H1 (cell line): Measurements from ENCODE around the gene CNR1. TPM values are rescaled to one million over a fixed set of nuclear protein-coding genes. Genes with fewer than 3 reads are reported as not detected.

Experiments used
- CREB1 ChIP-seq: IDR thresholded peaks from 2 replicates; pipeline ENCODE4 v1.6.1; 2012; ENCODE audit warnings: inconsistent platforms
- FOSL1 ChIP-seq: IDR thresholded peaks from 2 replicates; pipeline ENCODE4 v1.6.1; 2011; ENCODE audit warnings: mild to moderate bottlenecking, low read depth, low read length, moderate library complexity; ENCODE audit not compliant: insufficient read depth
- KDM4A ChIP-seq: IDR thresholded peaks from one replicate; pipeline ENCODE4 v1.7.1; 2012; ENCODE audit warnings: low read depth, mild to moderate bottlenecking, moderate library complexity, low read length, inconsistent platforms; ENCODE audit not compliant: severe bottlenecking
- MAFK ChIP-seq: IDR thresholded peaks from 2 replicates; pipeline ENCODE4 v1.6.1; 2012; ENCODE audit warnings: low read depth, mild to moderate bottlenecking, improper control_type of control experiment, low read length
- POLR2A ChIP-seq, 2 experiments: IDR thresholded peaks; 1 replicate in 1 of 2; 2 replicates in 1 of 2; pipeline ENCODE4 v1.6.1; 2011; ENCODE audit warnings: low read depth in 2 of 2, low read length in 2 of 2, mild to moderate bottlenecking in 2 of 2; ENCODE audit errors: control extremely low read depth in 1 of 2
- POU5F1 ChIP-seq: IDR thresholded peaks from 2 replicates; pipeline ENCODE4 v1.6.1; 2011; ENCODE audit warnings: low read depth, mild to moderate bottlenecking, low read length, moderate library complexity
- TEAD4 ChIP-seq: IDR thresholded peaks from 2 replicates; pipeline ENCODE4 v1.6.1; 2012; ENCODE audit warnings: low read depth, low read length, inconsistent platforms, mixed read lengths
- polyA plus RNA-seq, 7 experiments: library from polyadenylated mRNA; depleted of rRNA in 3 of 7; stranded (reverse) in 5 of 7; unstranded in 2 of 7; fragments of >200 nt in 5 of 7; fragments of 200-250 nt in 2 of 7; gene quantifications; 1 replicate in 5 of 7; 2 replicates in 1 of 7; 4 replicates in 1 of 7; pipeline versions ENCODE4 v1.2.1 to v1.2.3, GENCODE V29; 2011 to 2013; ENCODE audit warnings: missing spikeins in 2 of 7, mixed read lengths in 2 of 7
- total RNA-seq: library from RNA; stranded (reverse); fragmentation: NEBNext Ultra II Directional; extraction: Animal tissue kit (Norgen Biotek cat#: 25700); gene quantifications from 2 replicates; pipeline ENCODE4 v1.2.1, GENCODE V29; 2021
- TF ChIP-seq, protein P1 (sequence below): IDR thresholded peaks from 2 replicates; pipeline ENCODE4 v1.6.1; 2012; ENCODE audit warnings: inconsistent platforms

The CNR1 gene
- total and polyA plus RNA-seq, 2 of the 8 experiments (the other 6 are each of a cell fraction or from before 2014, with no cell fraction given) = 0.83 to 3.1 TPM

DNA sequence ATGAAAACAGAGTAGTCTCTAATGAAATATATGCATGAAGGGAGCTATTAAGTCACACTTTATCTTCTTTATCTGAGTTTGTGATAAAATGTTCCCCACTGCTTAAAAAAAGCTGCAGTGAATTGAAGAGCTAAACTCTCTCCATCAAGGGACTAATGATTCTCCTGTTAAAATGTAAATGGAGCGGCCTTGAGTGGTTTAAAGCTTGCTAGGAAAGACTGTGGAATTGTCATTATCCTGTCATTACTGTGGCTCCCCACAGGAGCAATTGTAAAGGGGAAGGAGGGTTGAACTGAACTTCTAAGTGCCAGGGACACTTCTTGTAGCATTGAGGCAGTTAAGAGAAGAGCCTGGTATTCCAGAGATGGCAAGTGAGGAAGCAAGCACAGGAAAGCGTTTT lies 17.3 kb upstream of the CNR1 start (continued):
- TF ChIP-seq, protein P1, sequence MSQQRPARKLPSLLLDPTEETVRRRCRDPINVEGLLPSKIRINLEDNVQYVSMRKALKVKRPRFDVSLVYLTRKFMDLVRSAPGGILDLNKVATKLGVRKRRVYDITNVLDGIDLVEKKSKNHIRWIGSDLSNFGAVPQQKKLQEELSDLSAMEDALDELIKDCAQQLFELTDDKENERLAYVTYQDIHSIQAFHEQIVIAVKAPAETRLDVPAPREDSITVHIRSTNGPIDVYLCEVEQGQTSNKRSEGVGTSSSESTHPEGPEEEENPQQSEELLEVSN = no peak
- no peak for TF ChIP-seq FOSL1
- no peak for TF ChIP-seq KDM4A
- no peak for TF ChIP-seq POLR2A (IDR thresholded peaks at IDR 0.05; ENCODE audit: control extremely low read depth in 1 of 2, low read depth in 2 of 2, low read length in 2 of 2)
- no peak for TF ChIP-seq CREB1
- TF ChIP-seq TEAD4 = no peak
- no peak for TF ChIP-seq POU5F1
- no peak for TF ChIP-seq MAFK
